Common myeloid progenitor, CD34-positive (primary cell): ENCODE results near the gene GTF3C1.

Experiments used
- CTCF ChIA-PET: fragments of 350-600 bp; sonication (Branson Sonifier 250); formaldehyde crosslinking; loops from one replicate; lab custom pipeline; 2021; ENCODE audit warnings: antibody characterized with exemption; lab: Charles Lee
- POLR2A ChIA-PET: fragments of 350-600 bp; sonication (Branson Sonifier 250); formaldehyde crosslinking; loops from one replicate; lab custom pipeline; 2021; ENCODE audit warnings: antibody characterized with exemption; lab: Charles Lee
- DNase-seq, 3 donors: peaks; one replicate each; pipeline versions ENCODE4 v3.0.0 to v3.0.0-alpha.2; 2013
- H3K27ac ChIP-seq, 2 experiments: 1 replicate in 1 of 2; 2 replicates in 1 of 2; pipeline ENCODE4 v1.7.0; 2013; ENCODE audit warnings: inconsistent platforms in 2 of 2, low read length in 2 of 2, mild to moderate bottlenecking in 2 of 2, low read depth in 1 of 2, moderate library complexity in 1 of 2; ENCODE audit not compliant: severe bottlenecking in 2 of 2, insufficient read depth in 1 of 2, poor library complexity in 1 of 2
- H3K27me3 ChIP-seq, 5 experiments: replicated peaks in 2 of 5; 1 replicate in 3 of 5; 2 replicates in 2 of 5; pipeline versions ENCODE4 v1.6.1 to v1.7.0; 2013; ENCODE audit warnings: low read length in 4 of 5, mild to moderate bottlenecking in 2 of 5, moderate library complexity in 2 of 5, inconsistent platforms in 1 of 5; ENCODE audit not compliant: insufficient read depth in 5 of 5, control insufficient read depth in 4 of 5
- H3K36me3 ChIP-seq, 4 experiments: 1 replicate in 2 of 4; 2 replicates in 2 of 4; pipeline versions ENCODE4 v1.6.1 to v1.7.0; 2013; ENCODE audit warnings: low read length in 3 of 4, control low read depth in 1 of 4, mild to moderate bottlenecking in 1 of 4; ENCODE audit not compliant: control insufficient read depth in 4 of 4, insufficient read depth in 4 of 4
- H3K4me1 ChIP-seq, 4 experiments: 1 replicate in 3 of 4; 2 replicates in 1 of 4; pipeline versions ENCODE4 v1.6.1 to v1.7.1; 2013; ENCODE audit warnings: low read length in 3 of 4, mild to moderate bottlenecking in 3 of 4, control low read depth in 1 of 4, inconsistent platforms in 1 of 4, moderate library complexity in 1 of 4; ENCODE audit not compliant: control insufficient read depth in 4 of 4, insufficient read depth in 4 of 4; ENCODE audit errors: control extremely low read depth in 1 of 4
- H3K4me3 ChIP-seq, 7 experiments: 1 replicate in 4 of 7; 2 replicates in 3 of 7; pipeline versions ENCODE4 v1.5.1 to v1.7.0; 2013; ENCODE audit warnings: mild to moderate bottlenecking in 7 of 7, low read length in 6 of 7, moderate library complexity in 6 of 7, inconsistent platforms in 2 of 7, low read depth in 2 of 7, control low read depth in 1 of 7; ENCODE audit not compliant: insufficient read depth in 4 of 7, control insufficient read depth in 1 of 7; ENCODE audit errors: extremely low read depth in 1 of 7
- H3K9me3 ChIP-seq, 5 experiments: 1 replicate in 4 of 5; 2 replicates in 1 of 5; pipeline versions ENCODE4 v1.6.1 to v1.7.1; 2013; ENCODE audit warnings: low read length in 4 of 5, mild to moderate bottlenecking in 2 of 5, inconsistent platforms in 1 of 5, low read depth in 1 of 5, moderate library complexity in 1 of 5; ENCODE audit not compliant: control insufficient read depth in 4 of 5, insufficient read depth in 2 of 5; ENCODE audit errors: control extremely low read depth in 1 of 5
- WGBS: methylation state at CpG from one replicate; pipeline ENCODE4 v1.1.5; 2013; ENCODE audit not compliant: insufficient coverage; 5-methylcytosine and 5-hydroxymethylcytosine counted together

Gene GTF3C1

GRCh38 chr16:27485811-27486210 lies 63.9 kb downstream of the GTF3C1 start:
- ChIA-PET POLR2A (no interaction called here), CTCF (no interaction called here)
- DNase-seq, result no peak
- Histone ChIP-seq H3K36me3 (peaks cover 28 to 97% (median 88%) of the 10 kb centered on the region in 4 experiments), H3K9me3 (no peaks in the 10 kb centered on the region), H3K4me3 (no peak overlapping the region), H3K27me3 (no peaks in the 10 kb centered on the region), H3K27ac (no peak overlapping the region), H3K4me1 (no peaks in the 10 kb centered on the region)
- WGBS, result over 99% methylated on average over 9 of the region's 11 CpGs

GRCh38 chr16:27485126-27485525 lies 64.6 kb downstream of the GTF3C1 start:
- POLR2A ChIA-PET, result no interaction called here
- 98% methylated on average over 9 of the region's 9 CpGs for WGBS
- H3K27ac ChIP-seq, result no peak overlapping the region

GRCh38 chr16:27483624-27484023 lies 66.1 kb downstream of the GTF3C1 start:
- Histone ChIP-seq H3K4me1 (no peaks in the 10 kb centered on the region), H3K4me3 (no peak overlapping the region), H3K27me3 (no peaks in the 10 kb centered on the region), H3K9me3 (no peaks in the 10 kb centered on the region), H3K27ac (no peak overlapping the region), H3K36me3 (peaks cover 16 to 90% (median 78%) of the 10 kb centered on the region in 4 experiments)
- 93% methylated on average over 5 of the region's 5 CpGs for WGBS
- DNase-seq, result no peak
- POLR2A ChIA-PET, result no interaction called here
- CTCF ChIA-PET, result no interaction called here

More at GRCh38 chr16:27485126-27485525, 64.6 kb downstream of the GTF3C1 start:
- Histone ChIP-seq H3K36me3 (peaks cover 23 to 98% (median 88%) of the 10 kb centered on the region in 4 experiments), H3K27me3 (no peaks in the 10 kb centered on the region), H3K4me3 (no peak overlapping the region), H3K9me3 (no peaks in the 10 kb centered on the region), H3K4me1 (no peaks in the 10 kb centered on the region)
- no peak for DNase-seq
- CTCF ChIA-PET, result no interaction called here

GRCh38 chr16:27483088-27483437 lies 66.7 kb downstream of the GTF3C1 start:
- H3K4me3 ChIP-seq, result no peak overlapping the region
- peaks cover 18 to 90% (median 77%) of the 10 kb centered on the region in 4 experiments for H3K36me3 ChIP-seq
- DNase-seq, result no peak
- H3K4me1 ChIP-seq, result no peaks in the 10 kb centered on the region
- no peak overlapping the region for H3K27ac ChIP-seq
- CTCF ChIA-PET, result no interaction called here
- H3K27me3 ChIP-seq, result no peaks in the 10 kb centered on the region
- POLR2A ChIA-PET, result no interaction called here
- no peaks in the 10 kb centered on the region for H3K9me3 ChIP-seq
- WGBS, result 100% methylated on average over 5 of the region's 5 CpGs

- 93% methylated on average over 9 of the region's 10 CpGs for WGBS
- H3K27ac ChIP-seq, result no peak overlapping the region
- no peak for DNase-seq
- H3K27me3 ChIP-seq, result no peaks in the 10 kb centered on the region
- no peaks in the 10 kb centered on the region for H3K4me1 ChIP-seq
- no peaks in the 10 kb centered on the region for H3K9me3 ChIP-seq
- ChIA-PET POLR2A (no interaction called here), CTCF (no interaction called here)
- H3K4me3 ChIP-seq, result no peak overlapping the region
- H3K36me3 ChIP-seq, result peaks cover 21 to 88% (median 74%) of the 10 kb centered on the region in 4 experiments
These were observed 67.2 kb downstream of the GTF3C1 start for GRCh38 chr16:27482397-27483087.

GRCh38 chr16:27481282-27481934 lies 68.3 kb downstream of the GTF3C1 start:
- Histone ChIP-seq H3K27me3 (no peaks in the 10 kb centered on the region), H3K36me3 (peaks cover 22 to 90% (median 71%) of the 10 kb centered on the region in 4 experiments), H3K4me3 (no peak overlapping the region), H3K4me1 (no peaks in the 10 kb centered on the region), H3K9me3 (no peaks in the 10 kb centered on the region), H3K27ac (no peak overlapping the region)
- DNase-seq, result no peak
- ChIA-PET CTCF (no interaction called here), POLR2A (no interaction called here)
- WGBS, result 92% methylated on average over 15 of the region's 15 CpGs

GRCh38 chr16:27480761-27481160 lies 69.0 kb downstream of the GTF3C1 start:
- Histone ChIP-seq H3K9me3 (no peaks in the 10 kb centered on the region), H3K4me1 (no peaks in the 10 kb centered on the region), H3K36me3 (peaks cover 23 to 90% (median 70%) of the 10 kb centered on the region in 4 experiments), H3K27me3 (no peaks in the 10 kb centered on the region), H3K27ac (no peak overlapping the region), H3K4me3 (no peak overlapping the region)
- DNase-seq, result no peak
- CTCF ChIA-PET, result no interaction called here
- 97% methylated on average over 6 of the region's 7 CpGs for WGBS
- POLR2A ChIA-PET, result no interaction called here
